ENCODE data around the gene DGKI.

GRCh38 chr7:137458399-137458798 is 388.4 kb downstream of the DGKI start:
- TF ChIP-seq MAFK (IDR thresholded peaks at IDR 0.05; ENCODE audit: low read depth, low read length) = no peak
- no peak for TF ChIP-seq CTCF (conservative IDR thresholded peaks at IDR 0.05; ENCODE audit: low read depth, low read length)
- TF ChIP-seq RFX5 (IDR thresholded peaks at IDR 0.05; ENCODE audit: low read depth, low read length) = no peak
- no peak for TF ChIP-seq RAD21 (IDR thresholded peaks at IDR 0.05; ENCODE audit: low read length)
